Activated naive CD4-positive, alpha-beta T cell treated with anti-CD3 and anti-CD28 coated beads, Interleukin-2, amount 50 U/mL, for 72 hours (primary cell): ENCODE measurements around the gene CFAP52. TPM values are rescaled to one million over a fixed set of nuclear protein-coding genes. Genes with fewer than 3 reads are reported as not detected.
"Not testable (repeated sequence)": the region's sequence is repeated elsewhere in the genome, so short reads cannot be mapped to it uniquely, and the experiment has no call there.

Experiments
- ATAC-seq, 2 donors: fragments of 150-1000 bp; cut with Tn5 transposase; 2 replicates each; pipeline ENCODE4 v1.10.0; 2021; ENCODE audit warnings: mild to moderate bottlenecking in 2 of 2, moderate library complexity in 2 of 2
- DNase-seq, 2 donors: peaks; one replicate each; pipeline ENCODE4 v3.0.0; 2021 to 2022; ENCODE audit warnings: low spot score in 2 of 2
- H3K27ac Mint-ChIP-seq, 2 donors: one replicate each; pipeline ENCODE4 v1.8.0; 2022; ENCODE audit warnings: mild to moderate bottlenecking in 2 of 2, mixed read lengths in 2 of 2
- H3K36me3 Mint-ChIP-seq, 2 donors: one replicate each; pipeline ENCODE4 v1.8.0; 2022; ENCODE audit warnings: mixed read lengths in 2 of 2
- H3K9me3 Mint-ChIP-seq, 2 donors: one replicate each; pipeline ENCODE4 v1.8.0; 2022; ENCODE audit warnings: mixed read lengths in 2 of 2
- total RNA-seq, 2 donors: library from RNA; stranded (reverse); gene quantifications; one replicate each; pipeline ENCODE4 v1.2.3, GENCODE V29; 2022

CFAP52 gene
- total RNA-seq, 2 donors from 2014 or later = not detected

DNA sequence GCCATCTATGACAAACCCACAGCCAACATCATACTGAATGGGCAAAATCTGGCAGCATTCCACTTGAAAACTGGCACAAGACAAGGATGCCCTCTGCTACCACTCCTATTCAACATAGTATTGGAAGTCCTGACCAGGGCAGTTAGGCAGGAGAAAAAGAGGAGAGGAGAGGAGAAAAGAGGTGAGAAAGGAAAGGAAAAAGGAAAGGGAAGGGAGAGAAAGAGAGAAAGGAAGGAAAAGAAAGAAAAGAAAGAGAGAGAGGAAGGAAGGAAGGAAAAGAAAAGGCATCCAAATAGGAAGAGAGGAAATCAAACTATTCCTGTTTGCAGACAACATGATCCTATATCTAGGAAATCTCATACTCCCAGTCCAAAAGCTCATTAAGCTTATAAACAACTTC, 12.3 kb upstream of the CFAP52 start:
- no peak for DNase-seq
- H3K27ac Mint-ChIP-seq = no peak overlapping the region
- H3K9me3 Mint-ChIP-seq = no peaks in the 10 kb centered on the region
- no peak for ATAC-seq
- H3K36me3 Mint-ChIP-seq = peaks cover 0 to 22% of the 10 kb centered on the region in 2 donors

DNA sequence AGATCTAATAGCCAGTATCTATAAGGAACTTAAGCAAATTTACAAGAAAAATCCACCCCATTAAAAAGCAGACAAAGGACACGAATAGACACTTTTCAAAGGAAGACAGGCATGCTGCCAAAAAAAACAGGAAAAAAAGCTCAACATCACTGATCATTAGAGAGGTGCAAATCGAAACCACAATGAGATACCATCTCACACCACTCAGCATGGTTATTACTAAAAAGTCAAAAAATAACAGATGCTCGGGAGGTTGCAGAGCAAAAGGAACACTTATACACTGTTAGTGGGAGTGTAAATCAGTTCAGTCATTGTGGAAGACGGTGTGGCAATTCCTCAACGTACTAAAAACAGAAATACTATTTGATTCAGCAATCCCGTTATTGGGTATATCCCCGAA, 10.4 kb upstream of the CFAP52 start:
- Mint-ChIP-seq H3K36me3 (peaks cover 0 to 22% of the 10 kb centered on the region in 2 donors), H3K27ac (no peak overlapping the region), H3K9me3 (no peaks in the 10 kb centered on the region)
- ATAC-seq = no peak
- DNase-seq = no peak

DNA sequence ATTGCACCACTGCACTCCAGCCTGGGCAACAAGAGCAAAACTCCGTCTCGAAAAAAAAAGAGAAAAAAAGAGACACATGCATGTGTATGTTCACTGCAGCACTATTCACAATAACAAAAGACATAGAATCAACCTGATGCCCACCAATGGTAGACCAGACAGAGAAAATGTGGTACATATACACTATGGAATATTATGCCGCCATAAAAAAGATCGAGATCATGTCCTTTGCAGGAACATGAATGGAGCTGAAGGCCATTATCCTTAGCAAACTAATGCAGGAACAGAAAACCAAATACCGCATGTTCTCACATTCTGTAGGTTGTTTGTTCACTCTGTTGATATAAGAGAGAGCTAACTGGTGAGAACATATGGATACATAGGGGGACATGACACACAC, 9.7 kb upstream of the CFAP52 start:
- peaks cover 0 to 22% of the 10 kb centered on the region in 2 donors for H3K36me3 Mint-ChIP-seq
- not testable (repeated sequence) for H3K27ac Mint-ChIP-seq, H3K9me3 Mint-ChIP-seq, ATAC-seq, DNase-seq

DNA sequence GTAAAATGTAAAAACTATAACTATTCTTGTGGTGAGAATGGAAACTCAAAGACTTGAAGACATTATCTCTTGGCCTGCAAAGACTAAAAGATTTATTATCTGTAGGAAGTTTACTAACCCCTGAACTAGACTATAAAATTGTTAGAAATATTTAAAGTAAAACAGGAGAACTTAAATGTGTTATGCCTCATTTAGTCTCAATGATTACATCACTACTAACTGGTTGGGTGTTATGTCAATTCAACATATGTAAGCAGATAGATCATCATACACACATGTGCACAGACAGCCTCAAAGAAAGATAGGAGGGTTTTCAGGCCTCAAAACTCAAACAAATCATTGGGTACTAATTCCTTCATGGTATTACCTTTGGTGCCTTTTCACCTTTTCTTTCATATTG, 8.4 kb upstream of the CFAP52 start:
- peak overlapping the region in 1 of 2 donors; percentile 36 for H3K27ac Mint-ChIP-seq
- no peaks in the 10 kb centered on the region for H3K9me3 Mint-ChIP-seq
- ATAC-seq = no peak
- DNase-seq = no peak
- peaks cover 0 to 22% of the 10 kb centered on the region in 2 donors for H3K36me3 Mint-ChIP-seq

DNA sequence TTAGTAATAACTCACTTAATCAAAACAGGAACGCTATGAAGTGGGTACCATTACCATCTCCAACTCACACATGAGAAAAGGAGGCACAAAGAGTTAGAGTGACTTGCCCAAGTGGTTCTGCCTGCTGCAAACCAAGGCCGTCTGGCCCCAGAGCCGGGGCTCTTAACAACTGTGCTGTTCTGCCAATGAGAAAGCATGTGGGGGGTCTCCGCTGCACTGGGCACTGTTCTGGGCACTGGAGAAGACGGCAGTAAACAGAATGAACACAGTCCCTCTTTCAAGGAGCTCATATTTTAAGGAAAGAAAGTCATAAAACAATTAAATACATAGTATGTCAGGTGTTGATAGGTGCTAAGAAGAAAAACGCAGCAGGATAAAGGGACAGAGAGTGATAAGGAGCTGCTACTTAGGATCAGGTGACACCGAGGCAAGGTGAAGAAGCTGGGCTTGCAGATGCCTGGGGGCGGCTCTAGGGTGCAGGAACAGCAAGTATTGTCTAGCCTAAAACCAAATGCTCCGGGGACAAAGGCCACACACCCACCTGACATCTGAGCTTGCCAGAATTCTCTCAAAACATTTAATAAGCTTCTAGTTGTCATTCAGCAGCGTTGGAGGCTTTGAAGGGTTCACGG, 7.4 kb upstream of the CFAP52 start:
- ATAC-seq = no peak
- no peak for DNase-seq
- no peak overlapping the region for H3K27ac Mint-ChIP-seq
- H3K36me3 Mint-ChIP-seq = peaks cover 0 to 19% of the 10 kb centered on the region in 2 donors
- no peaks in the 10 kb centered on the region for H3K9me3 Mint-ChIP-seq

DNA sequence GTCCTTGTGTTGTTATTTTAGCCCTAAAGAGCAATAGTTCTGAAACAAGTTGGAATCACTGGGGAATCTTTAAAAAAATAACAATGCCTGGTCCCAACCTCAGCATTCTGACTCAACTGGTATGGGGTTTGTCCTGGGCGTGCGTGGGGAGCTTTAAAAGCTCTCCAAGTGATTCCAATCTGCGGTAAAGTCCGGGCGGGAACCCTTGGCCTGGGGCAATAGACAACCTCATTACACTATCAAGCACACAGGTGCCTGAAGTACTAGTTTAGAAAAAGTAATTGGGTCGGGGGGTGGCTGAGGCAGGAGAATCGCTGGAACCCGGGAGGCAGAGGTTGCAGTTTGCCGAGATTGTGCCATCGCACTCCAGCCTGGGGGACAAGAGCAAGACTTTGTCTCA, 5.2 kb upstream of the CFAP52 start:
- ATAC-seq (no peak), DNase-seq (no peak)
- Mint-ChIP-seq H3K9me3 (no peaks in the 10 kb centered on the region), H3K36me3 (peaks cover 0 to 13% of the 10 kb centered on the region in 2 donors), H3K27ac (no peak overlapping the region)

DNA sequence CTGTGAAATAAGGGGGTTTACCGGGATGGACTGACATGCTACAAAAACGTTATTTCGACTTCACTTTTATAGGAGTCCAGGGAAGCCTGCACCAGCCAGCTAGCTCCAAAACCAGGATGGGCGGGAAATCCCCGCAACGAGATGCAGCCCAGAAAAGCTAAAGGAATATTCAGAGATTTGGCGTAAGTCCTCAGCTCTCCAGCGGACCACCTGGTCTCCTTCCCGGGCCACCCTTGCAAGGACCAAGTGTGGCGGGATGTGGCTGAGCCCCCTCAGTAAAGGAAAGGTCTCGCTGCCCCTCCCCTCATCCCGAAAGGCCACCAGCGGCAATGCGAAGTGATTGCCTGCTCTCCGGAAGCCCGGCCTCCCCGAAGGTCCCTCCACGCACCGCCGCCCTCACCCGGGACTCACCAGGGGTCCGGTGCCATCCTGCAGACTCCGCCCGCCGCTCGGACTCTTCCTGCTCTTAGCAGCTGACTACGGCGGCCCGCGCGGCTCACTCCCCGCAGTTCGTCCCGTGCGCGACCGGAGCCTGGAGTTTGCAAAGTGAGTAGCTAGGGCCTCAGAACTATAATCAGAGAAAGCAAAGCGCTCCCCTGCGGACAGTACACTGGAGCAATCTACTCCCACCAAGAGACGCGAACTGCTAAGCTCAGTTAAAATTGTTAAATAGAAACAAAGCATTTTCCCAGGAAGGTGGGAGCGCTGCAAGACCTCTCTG, 901 bp upstream of the CFAP52 start, which contains the start of gene STX8:
Gene STX8 (minus strand): TSS at position 440 of the 721 bp plus-strand sequence. CDS start 12 bp downstream, at position 428.
- DNase-seq (peak; percentile 81 to 82), ATAC-seq (peak; percentile 80 to 88)
- peak within 1 kb of the TSS; percentile 89 to 95 for H3K27ac Mint-ChIP-seq
- H3K36me3 Mint-ChIP-seq = peaks cover 0 to 6% of the 10 kb centered on the region in 2 donors
- no peaks in the 10 kb centered on the region for H3K9me3 Mint-ChIP-seq

DNA sequence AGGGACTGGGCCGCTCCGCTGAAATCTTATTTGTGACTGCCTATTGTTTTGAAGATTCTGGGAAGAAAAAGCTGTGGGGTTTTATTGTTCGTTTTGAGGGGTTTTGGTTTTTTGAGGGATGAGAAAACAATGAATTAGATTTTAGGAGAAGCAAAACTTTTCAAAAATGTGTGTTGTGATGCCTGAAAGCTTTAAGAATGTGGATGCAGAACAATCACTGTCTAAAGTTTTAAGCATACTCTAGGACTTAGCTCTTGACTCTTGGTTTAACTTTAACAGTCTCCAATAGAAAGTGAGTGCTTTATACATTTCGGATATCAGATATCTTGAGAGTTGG, 899 bp downstream of the CFAP52 start:
- DNase-seq (no peak), ATAC-seq (no peak)
- Mint-ChIP-seq H3K27ac (no peak overlapping the region), H3K36me3 (peaks cover 0 to 6% of the 10 kb centered on the region in 2 donors), H3K9me3 (no peaks in the 10 kb centered on the region)

DNA sequence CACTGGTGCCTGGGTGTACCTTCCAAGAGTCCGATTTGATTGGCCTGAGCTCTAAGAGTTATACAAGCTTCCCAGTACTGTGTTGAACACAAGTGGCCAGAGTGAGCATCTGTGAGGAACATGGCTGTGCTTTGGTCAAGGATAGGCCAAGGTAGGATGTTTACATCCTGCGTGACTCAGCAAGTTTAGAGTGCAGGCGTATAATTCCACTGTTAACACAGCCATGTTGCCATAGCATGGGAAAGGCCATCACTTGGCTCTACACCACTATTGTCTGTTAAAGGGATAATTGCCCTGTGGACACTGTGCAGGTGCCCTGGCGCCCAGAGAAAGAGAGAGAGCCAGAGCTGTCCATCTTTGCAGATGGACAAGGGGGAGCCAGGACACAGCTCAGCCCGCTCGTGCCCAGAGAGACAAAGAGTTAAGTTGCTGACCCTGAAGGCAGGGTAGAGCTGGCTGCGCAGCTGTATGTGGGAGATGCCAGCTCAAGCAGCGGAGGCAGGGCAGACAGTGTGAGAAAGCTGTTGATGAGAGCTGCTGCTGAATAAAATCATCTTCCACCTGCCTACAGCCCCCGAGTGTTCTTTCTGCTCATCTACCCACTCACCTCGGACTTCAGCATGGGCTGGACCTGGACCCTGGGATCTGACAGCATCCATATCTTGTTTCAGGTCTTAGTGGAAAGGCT, 11.7 kb downstream of the CFAP52 start:
- DNase-seq (no peak), ATAC-seq (no peak)
- Mint-ChIP-seq H3K27ac (no peak overlapping the region), H3K9me3 (peaks cover 6 to 7% of the 10 kb centered on the region in 2 donors), H3K36me3 (peaks cover 6 to 8% of the 10 kb centered on the region in 2 donors)

DNA sequence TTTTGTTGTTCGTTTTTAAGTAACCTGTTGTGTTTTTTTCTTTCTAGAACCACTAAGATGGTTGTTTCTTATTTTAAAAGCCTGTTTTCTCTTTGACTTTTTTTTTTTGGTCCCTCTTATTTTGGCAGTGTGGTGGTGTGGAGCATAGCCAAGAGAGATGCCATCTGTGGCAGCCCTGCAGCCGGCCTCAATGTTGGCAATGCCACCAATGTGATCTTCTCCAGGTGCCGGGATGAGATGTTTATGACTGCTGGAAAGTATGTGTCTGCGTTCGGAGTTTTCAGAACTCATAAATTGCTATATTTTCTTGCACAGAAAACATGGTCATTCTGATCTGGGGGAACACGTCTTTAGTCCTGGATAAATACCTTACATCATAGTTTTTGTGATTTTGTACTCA, 17.6 kb downstream of the CFAP52 start:
- H3K9me3 Mint-ChIP-seq = no peaks in the 10 kb centered on the region
- no peak for DNase-seq
- no peak for ATAC-seq
- H3K27ac Mint-ChIP-seq = no peak overlapping the region
- no peaks in the 10 kb centered on the region for H3K36me3 Mint-ChIP-seq

DNA sequence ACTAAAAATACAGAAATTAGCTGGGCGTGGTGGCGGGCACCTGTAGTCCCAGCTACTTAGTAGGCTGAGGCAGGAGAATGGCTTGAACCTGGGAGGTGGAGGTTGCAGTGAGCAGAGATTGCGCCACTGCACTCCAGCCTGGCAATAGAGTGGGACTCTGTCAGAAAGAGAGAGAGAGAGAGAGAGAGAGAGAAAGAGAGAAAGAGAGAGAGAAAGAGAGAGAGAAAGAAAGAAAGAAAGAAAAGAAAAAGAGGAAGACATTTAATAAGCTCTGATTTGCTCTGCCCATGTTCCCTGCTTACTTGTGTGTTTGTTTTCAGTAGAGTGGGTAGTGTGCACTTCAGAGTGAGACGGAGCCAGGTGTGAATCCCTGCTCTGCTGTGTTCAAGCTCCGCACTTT, 21.2 kb downstream of the CFAP52 start:
- not testable (repeated sequence) for H3K27ac Mint-ChIP-seq, ATAC-seq, DNase-seq, H3K36me3 Mint-ChIP-seq, H3K9me3 Mint-ChIP-seq

DNA sequence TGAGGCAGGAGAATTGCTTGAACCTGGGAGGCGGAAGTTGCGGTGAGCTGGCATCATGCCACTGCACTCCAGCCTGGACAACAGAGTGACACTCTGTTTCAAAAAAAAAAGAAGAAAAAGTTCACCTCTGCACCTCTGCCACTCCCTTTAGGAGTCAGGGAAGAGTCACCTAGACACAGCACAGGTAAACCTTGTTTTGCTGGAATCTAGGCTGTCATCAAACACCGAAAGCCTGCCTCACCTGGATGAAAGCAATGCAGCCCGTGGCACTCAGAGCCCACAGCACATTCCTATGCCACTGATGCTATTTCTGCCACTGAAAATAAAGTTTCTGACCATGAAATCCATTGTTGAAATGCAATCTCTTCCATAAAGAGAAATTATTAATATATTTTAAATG, 22.2 kb downstream of the CFAP52 start:
- Mint-ChIP-seq H3K9me3 (no peaks in the 10 kb centered on the region), H3K27ac (no peak overlapping the region), H3K36me3 (no peaks in the 10 kb centered on the region)
- no peak for DNase-seq
- no peak for ATAC-seq

DNA sequence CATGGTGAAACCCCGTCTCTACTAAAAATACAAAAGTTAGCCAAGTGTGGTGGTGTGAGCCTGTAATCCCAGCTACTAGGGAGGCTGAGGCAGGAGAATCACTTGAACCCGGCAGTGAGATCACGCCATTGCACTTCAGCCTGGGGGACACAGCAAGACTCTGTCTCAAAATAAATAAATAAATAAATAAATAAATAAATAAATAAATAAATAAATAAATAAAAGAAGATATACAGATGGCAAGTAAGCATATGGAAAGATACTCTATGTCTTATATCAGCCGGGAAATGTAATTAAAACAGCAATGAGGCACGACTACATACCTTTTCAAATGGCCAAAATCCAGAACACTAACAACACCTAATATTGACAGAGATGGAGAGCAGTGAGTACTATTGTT, 28.1 kb downstream of the CFAP52 start:
- not testable (repeated sequence) for ATAC-seq, H3K27ac Mint-ChIP-seq, H3K36me3 Mint-ChIP-seq, DNase-seq, H3K9me3 Mint-ChIP-seq

DNA sequence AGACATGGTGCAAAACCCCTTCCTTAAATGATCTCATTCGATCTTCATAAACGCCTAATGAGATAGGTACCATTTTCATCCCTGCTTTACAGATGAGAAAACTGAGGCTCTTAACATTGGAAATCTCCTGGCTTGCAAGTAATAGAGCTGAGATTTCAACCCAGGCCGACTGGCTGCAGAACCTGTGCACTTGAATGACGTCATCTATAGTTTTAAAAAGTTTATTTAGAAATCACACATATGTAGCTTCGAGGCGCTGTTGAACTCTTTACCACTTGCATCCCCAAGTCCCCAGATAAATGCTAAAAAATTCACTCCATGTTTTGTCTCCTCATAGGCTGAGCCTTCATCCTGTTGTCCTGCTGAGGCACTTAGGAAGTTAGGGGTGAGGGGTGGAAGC, 30.0 kb downstream of the CFAP52 start:
- peaks cover 0 to 7% of the 10 kb centered on the region in 2 donors for H3K9me3 Mint-ChIP-seq
- no peaks in the 10 kb centered on the region for H3K36me3 Mint-ChIP-seq
- no peak for DNase-seq
- no peak overlapping the region for H3K27ac Mint-ChIP-seq
- ATAC-seq = no peak

DNA sequence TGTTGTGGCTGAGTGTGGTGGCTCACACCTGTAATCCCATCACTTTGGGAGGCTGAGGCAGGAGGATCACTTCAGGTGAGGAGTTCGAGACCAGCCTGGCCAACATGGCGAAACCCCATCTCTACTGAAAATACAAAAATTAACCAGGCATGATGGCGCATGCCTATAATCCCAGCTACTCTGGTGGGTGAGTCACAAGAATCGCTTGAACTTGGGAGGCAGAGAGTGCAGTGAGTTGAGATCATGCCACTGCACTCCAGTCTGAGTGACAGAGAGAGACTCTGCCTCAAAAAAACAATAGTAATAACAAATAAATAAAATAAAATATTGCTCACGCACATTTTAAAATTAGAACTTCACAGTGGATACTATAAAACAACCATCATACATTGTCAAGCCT, 30.6 kb downstream of the CFAP52 start:
- not testable (repeated sequence) for H3K36me3 Mint-ChIP-seq, ATAC-seq, H3K9me3 Mint-ChIP-seq, DNase-seq, H3K27ac Mint-ChIP-seq

DNA sequence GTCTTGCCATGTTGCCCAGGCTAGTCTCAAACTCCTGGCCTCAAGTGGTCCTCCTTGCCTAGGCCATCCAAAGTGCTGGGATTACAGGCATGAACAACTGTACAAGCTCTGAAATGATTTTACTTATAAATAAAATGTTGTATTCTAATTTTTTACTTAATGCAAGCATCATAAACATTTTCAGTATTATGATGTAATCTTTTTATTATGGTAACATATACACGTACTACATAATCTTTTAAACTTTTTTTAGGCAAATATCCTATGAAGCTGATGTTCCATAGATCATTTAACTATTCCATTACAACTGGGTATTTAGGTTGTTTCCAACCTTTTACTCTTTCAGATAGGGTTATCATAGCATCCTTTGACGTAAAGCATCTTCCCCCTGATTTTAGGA, 35.1 kb downstream of the CFAP52 start:
- peaks cover 0 to 7% of the 10 kb centered on the region in 2 donors for H3K9me3 Mint-ChIP-seq
- ATAC-seq = no peak
- DNase-seq = no peak
- no peaks in the 10 kb centered on the region for H3K36me3 Mint-ChIP-seq
- no peak overlapping the region for H3K27ac Mint-ChIP-seq

DNA sequence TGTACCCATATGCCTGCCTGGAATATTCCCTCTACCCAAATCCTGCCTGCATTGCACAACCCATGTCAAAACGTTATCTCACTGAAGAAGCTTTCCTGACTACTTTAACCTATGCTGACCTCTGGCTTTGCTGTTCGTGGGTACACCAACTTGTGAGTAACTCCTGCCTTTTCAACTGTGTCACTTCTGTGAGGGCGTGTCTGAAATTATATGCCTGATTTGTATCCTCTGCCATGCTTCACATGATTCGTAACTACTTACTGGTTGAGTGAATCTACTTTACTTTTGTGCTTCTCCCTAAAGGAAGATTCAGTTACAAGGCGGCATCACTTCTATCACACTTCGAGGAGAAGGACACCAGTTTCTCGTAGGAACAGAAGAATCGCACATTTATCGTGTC, 35.6 kb downstream of the CFAP52 start:
- DNase-seq = no peak
- Mint-ChIP-seq H3K9me3 (peaks cover 0 to 7% of the 10 kb centered on the region in 2 donors), H3K27ac (no peak overlapping the region), H3K36me3 (no peaks in the 10 kb centered on the region)
- ATAC-seq = no peak
